ENCODE results near the gene B4GALT5.
"Not testable (repeated sequence)": the region's sequence is repeated elsewhere in the genome, so short reads cannot be mapped to it uniquely, and the experiment has no call there.

Gene B4GALT5

DNA sequence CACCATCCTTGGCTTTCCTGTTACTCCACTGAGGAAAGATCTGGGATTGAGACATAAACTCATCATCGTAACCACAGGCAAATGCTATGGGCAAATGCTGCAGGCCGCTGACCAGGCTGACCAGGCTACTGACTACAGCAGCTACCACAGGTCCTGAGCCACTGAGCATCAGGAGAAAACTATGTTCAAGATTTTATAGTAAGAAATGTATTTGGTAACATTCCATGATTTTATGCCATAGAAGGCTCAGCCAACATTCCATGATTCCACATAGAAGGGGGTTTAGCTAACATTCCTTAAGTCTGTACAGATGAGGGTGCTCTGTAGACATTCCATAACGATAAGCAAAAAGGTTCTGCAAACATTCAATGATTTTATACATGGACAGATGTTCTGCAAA, 16.1 kb upstream of the B4GALT5 start:
- DNase-seq = peak; percentile 80

DNA sequence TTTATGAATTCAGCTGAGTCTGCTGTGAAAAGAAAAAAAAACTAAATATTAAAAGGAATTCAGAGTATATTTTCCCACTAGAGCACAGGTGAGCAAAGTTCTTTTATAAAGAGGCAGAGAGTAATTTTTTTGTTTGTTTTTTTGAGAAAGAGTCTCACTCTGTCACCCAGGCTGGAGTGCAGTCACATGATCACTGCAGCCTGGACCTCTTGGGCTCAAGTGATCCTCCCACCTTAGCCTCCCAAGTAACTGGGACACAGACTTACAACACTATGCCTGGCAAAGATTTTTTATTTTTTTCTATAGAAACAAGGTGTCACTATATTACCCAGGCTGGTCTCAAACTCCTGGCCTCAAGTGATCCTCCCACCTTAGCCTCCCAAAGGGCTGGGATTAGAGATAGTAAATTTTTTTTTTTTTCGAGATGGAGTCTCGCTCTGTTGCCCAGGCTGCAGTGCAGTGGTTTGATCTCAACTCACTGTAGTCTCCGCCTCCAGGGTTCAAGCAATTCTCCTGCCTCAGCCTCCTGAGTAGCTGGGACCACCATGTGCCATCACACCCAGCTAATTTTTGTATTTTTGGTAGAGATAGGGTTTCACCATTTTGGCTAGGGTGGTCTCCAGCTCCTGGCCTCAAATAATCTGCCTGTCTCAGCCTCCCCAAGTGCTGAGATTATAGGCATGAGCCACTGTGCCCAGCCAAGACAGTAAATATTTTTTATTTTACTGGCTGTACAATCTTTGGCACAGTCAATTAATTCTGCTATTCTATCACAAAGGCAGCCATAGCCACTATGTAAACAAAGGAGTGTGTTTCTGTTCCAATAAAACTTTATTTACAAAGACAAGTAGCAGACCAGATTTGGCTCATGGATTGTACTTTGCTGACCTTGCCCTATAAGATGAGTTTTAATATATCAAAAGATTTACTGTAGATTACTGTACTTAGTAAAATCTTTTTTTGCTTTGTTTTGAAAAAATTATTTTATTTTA, 14.5 kb upstream of the B4GALT5 start:
- no peak for DNase-seq

DNA sequence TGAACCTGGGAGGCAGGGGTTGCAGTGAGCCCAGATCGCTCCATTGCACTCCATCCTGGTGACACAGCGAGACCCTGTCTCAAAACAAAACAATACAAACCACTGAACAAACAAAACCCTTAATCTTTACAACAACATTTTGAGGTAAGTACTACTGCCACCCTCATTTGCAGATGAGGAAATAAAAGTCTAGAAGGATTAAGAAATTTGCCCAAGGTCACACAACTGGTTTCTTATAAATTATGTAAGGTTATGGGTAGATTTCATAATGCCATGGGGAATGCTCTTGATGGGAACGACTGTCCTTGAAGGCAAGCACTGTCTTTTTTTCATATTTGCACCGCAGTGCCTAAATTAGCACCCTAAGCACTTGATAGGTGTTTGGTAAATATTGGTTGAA, 13.8 kb upstream of the B4GALT5 start:
- no peak for DNase-seq

DNA sequence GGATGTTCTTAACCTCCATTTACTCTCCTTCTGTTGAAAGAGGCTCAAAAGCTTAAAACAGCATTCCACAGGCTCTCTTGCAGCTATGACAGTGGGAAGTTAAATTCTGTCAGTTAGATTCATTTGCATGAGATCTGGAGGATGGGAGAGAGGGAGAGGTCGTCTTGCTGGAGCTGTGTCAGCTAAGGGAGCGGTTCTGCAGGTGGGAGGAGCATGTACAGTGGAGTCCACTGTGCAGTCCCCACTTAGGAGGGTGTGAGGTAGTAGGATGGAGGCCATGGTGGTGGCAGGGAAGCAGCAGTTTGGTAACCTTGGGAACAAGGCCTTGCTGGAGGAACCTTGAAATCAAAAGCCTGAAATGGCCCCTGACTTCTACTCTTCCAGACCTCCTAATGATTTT, 12.0 kb upstream of the B4GALT5 start:
- no peak for DNase-seq

DNA sequence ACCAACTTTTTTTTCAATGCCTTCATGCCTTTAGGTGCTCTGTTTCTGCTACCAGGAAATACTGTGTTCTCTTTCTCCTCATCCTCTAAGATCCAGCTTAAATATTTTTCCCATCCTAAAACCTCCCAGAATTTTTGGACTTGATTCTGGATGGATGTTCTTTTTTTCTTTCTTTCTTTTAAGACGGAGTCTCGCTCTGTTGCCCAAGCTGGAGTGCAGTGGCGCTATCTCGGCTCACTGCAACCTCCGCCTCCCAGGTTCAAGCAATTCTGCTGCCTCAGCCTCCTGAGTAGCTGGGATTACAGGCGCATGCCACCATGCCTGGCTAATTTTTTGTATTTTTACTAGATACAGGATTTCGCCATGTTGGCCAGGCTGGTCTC, 11.5 kb upstream of the B4GALT5 start:
- not testable (repeated sequence) for DNase-seq

DNA sequence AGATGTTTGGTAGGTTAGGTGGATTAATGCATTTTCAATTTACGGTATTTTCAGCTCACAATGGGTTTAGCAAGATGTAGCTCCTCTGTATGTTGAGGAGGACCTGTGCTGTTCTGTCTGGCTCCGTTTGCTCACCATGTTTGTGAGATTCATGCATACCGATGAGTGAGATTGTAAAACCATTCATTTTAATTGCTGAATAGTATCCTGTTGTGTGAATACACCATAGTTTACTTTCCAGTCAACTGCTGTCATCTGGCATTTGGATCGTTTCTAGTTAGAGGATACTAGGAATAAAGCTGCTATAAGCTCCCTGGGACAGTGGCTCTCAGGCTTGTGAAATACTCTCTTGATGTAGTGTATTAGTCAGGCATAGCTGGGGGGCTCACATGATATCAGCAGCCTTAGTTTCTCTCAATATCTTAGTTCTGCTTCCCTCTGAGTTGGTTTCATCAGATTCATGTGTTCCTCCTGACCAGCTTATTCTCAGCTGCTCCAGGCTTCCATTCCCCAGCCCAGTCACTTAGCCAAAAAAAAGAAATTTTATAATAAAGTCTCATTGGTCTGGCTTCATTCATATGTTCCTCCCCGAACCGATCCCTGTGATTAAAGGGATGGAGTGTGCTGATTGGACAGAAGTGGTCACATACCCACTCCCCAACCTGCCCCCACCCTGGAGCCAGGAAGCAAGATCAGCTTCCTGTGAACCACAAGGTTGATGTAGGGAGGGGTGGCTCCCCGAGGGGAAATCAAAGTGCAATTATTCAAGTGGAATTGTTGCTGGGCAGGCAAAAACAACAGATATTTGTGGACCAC, 10.9 kb upstream of the B4GALT5 start:
- peak; percentile 17 for DNase-seq

DNA sequence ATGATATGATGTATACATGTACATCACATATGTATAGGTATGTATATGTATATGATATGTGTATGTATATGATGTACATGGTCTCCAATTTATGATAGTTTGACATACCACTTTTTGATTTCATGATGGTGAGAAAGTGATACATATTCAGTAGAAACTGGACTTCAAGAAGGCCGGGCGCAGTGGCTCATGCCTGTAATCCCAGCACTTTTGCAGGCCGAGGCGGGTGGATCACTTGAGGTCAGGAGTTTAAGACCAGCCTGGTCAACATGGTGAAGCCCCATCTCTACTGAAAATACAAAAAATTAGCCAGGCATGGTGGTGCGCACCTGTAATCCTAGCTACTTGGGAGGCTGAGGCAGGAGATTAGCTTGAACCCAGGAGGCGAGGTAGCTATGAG, 10.1 kb upstream of the B4GALT5 start:
- not testable (repeated sequence) for DNase-seq

DNA sequence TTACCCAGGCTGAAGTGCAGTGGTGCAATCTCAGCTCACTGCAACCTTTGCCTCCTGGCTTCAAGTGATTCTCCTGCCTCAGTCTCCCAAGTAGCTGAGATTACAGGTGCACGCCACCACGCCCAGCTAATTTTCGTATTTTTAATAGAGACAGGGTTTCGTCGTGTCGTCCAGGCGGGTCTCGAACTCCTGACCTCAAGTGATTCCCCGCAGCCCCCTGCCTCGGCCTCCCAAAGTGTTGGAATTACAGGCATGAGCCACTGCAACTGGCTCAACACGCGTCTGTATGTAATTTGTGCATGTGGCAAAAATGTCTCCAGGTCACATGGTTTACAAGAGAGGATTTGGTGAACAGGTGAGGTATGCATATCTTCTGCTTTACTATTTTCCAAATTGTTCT, 7.6 kb upstream of the B4GALT5 start:
- not testable (repeated sequence) for DNase-seq

DNA sequence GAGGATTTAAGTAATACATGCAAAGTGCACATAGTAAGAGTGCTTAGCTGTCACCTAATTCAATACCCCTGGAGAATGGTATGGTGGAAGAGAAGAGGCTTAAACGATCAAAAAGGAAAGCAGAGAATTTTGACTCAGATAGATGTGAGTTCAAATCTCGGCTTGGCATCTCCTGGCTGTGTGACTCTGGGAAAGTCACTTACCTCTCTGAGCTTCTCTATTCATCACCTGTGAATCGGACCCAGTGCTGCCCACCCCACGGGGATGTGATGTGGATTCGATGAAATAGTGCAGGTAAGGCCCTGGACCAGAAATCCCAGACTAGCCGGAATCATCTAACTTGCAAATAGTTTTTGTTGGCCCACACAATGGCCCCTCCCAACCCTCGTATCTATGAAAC, 1.8 kb upstream of the B4GALT5 start:
- no peak for DNase-seq

DNA sequence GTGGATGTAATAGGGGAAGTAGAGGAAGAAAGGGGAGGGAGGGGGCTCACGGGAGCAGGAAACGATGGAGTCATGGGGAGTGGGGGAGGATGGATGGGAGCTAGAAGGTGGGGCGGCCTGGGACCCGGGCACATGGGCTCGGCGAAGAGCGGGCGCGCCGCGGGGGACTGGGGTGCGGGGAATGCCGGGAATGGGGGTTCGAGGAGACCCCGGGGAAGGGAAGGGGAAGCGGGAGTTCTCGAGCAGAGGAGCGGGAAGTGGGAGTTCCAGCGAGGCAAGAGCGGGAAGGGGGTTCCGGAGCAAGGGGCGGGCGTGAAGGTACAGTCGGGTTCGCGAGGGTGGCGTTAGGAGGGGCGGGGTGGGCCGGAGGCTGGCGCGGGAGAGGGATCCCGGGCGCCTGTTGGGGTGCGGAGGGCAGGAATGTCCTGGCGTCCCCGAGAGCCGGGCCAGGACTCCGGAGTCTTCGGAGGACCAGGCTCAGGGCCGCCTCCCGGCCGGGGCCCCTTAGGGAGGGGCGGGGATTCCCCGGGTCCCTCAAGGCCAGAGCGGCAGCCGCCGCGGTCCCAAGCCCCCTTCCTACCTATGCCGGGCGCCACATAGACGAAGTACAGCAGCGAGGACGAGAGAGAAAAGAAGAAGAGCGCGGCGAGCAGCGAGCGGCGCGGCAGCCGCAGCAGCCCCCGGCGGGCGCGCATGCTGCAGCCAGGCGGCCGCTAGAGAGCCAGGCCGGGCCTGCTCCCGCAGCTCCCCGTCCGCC, 504 bp downstream of the B4GALT5 start:
- DNase-seq = peak; percentile 36

DNA sequence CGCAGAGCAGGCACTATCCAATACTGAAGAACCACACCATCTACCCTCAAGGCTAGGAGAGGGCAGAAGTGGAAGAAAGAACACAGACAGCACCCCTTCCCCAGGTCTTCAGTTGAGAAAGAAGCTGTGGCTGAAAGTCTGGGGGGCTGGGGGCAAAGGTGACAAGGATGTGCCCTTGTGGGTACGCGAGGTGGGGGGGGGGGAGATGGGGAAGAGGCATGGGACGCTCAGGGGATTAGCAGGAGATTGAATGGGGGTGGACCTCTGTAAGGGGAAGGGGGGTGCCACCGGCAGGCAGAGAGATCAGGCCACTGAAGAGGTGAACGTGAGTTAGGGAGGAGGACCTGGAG, 1.1 kb downstream of the B4GALT5 start:
- DNase-seq = no peak

DNA sequence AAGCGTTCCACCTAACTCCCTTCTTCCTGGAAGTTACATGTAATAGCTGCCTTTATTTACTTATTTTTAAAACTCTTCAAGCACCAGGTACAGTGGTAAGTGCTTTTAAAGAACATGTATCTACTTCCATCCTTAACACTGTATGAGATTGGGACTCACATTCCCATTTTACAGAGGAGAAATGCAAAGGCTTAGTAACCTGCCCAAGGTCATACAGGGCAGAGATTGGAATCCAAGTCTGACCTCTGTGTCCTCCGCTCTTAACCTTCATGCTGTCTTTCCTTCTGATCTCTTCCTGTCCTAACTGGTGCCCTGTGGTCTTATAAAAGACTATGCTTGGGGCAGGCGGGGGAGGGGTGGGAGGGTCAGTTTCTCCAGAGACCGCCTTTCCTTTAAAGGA, 1.6 kb downstream of the B4GALT5 start:
- no peak for DNase-seq

DNA sequence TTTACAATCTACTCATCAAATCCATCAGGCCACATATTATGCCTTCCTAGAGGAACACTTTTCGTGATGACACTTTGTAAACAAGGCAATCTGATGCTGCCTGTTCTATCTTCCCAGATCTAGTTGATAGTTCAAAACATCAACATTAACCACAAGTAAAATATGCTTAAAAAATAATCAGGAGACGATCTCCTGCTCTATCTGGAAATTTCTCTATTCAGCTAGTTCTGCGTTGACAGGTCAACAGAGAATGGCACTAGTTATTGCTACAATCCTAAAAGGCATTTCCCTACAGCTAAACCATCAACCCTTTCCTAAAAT, 2.1 kb downstream of the B4GALT5 start:
- no peak for DNase-seq

DNA sequence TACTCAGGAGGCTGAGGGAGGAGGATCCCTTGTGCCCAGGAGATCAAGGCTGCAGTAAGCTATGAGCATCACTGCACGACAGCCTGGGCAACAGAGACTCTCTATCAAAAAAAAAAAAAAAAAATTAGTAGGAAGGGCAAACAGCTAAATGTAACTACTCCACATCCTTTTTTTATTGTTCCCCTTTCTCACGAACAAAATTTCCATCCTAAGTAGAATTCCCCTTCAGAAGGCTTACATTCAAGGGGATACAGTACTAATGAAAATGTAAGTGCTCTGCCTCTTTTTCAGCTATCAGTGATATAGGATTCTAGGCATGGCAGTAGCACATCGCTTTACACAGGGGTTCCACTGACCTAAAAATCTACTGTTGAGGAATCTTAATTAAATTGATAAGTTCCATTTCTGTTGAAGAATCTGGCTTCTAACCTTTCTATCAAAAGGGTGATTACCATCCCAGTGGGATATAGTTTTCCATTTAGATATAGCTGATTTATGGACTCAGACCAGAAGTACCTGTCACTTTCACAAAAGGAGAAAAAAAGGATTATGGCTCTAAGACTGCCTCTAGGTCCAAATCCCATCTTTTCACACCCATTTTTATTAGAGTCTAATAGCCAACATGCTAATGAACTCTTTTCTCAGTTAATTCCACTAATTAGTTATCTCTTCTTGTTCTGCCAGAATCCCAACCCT, 2.6 kb downstream of the B4GALT5 start:
- no peak for DNase-seq

DNA sequence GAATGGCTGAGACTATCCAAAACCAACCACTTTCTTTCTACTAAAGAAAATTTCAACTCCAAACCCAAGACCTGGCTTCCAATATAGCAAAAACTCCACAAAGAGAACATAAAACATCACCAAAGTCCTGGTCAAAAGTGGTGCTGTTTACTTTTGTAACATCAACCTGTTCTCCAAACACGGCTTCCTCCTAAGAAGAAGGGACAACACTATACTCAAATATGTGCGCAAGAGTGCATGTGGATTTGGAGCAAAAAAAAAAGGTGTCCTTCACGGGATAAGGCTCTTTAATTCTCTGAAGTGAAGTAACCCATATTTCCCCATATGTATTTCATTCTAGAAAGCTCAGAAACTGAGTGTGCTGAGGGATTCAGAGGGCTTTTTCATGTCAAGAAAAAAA, 6.6 kb downstream of the B4GALT5 start:
- DNase-seq = no peak

DNA sequence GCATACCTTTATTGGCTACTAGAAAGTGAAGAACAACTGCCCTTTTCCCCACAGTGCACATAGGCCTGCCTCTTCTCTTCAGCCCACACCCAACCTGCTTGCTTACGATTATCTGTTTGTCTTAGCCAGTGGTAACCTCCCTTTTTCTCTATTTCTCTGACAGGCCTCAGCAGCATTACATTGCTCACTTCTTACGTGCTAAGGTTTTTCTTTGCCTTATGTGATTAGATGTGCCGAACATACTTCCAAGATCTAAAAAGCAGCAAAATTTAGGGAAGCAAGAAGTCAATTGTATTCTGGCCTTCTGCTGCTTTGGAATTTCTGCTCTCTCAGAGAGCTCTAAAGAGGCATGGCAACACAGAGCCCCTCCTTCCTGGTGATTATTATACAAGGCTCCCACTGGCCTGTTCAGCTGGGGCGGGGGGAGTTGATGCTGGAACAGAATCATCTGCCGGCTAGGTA, 7.0 kb downstream of the B4GALT5 start:
- DNase-seq = no peak

DNA sequence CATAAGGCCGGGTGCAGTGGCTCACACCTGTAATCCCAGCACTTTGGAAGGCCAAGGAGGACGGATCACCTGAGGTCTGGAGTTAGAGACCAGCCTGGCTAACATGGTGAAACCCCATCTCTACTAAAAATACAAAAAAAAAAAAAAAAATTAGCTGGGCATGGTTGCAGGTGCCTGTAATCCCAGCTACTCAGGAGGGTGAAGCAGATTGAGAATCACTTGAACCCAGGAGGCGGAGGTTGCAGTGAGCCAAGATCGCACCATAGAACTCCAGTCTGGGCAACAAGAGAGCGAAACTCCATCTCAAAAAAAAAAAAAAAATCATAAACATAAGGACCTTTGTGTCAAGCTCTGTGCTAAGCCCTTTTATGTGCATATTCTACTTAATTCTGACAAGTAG, 7.8 kb downstream of the B4GALT5 start:
- not testable (repeated sequence) for DNase-seq

DNA sequence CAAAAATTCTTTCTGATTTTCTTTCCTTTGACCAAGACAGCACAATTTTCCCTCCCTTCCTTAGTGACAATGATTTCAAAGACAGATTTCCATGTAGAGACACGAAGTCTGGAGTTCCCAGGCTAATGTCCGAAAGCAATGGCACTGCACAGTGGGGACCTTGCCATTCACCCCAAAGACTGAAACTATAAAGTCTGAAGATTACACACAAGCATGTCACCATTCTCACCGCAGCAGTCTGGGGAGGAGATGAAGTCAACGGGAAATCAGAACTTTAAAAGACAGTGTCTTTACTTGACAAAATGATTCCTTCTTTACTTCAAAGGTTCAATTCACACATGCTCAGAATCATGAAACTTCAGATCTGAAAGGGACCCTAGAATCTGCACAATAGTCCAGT, 8.3 kb downstream of the B4GALT5 start:
- no peak for DNase-seq

DNA sequence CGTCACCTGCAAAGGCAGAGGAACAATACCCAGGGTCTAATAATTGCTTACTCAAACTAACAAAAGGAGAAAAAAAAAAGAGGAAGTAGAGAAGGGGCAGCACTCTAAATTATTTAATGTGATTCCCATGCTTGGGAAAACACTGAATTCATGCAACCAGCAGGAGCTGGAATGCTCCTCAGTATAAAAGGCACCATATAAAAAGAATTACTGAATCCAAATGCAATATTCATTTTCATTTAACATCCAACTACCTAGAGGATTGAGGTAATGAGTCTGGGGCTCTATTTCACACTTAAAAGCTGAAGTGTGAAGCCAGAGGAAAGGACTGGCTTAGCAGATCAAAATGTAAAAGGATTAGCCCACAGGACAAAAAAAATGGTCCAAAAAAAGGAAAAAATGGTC, 8.7 kb downstream of the B4GALT5 start:
- DNase-seq = no peak

DNA sequence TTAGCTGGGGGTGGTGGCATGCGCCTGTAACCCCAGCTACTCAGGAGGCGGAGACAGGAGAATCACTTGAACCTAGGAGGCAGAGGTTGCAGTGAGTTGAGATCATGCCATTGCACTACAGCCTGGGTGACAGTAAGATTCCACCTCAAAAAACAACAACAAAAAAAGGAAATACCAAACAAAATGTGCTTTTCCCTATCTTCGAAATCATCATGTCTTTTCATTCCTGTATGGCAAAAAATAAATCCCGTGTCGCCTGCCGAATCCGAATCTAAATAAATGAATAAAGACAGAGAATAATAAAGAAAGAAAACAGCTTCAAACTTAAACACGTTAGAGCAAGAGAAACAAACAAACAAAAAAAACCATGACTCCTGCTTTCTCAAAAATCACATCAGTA, 11.8 kb downstream of the B4GALT5 start:
- no peak for DNase-seq

DNA sequence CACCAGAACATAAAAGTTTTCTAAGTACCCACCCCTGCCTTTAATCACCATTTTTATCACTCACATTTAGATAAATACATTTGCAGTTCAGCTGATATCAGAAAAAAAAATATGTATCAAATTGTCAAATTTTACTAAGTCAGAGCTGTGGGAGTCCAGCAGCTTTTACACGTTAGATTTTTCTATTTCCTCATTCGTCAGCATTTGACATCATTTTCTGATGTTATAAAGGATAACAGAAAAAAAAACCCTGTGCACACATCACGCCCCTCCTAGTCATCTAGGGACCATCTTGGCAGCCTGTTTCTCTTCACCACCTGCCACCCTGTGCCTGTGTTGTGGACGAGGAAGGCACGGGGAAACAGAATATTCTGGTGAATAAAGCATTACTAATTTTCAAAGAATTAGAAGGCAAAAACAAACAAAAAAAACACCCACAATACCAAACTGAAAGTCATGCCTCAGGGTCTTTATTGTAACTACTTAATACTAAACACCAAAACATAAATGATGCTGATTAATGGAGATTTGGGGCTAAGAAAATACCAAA, 12.4 kb downstream of the B4GALT5 start:
- DNase-seq = peak; percentile 52
